Measurements from ENCODE around the gene GJA4.

DNA sequence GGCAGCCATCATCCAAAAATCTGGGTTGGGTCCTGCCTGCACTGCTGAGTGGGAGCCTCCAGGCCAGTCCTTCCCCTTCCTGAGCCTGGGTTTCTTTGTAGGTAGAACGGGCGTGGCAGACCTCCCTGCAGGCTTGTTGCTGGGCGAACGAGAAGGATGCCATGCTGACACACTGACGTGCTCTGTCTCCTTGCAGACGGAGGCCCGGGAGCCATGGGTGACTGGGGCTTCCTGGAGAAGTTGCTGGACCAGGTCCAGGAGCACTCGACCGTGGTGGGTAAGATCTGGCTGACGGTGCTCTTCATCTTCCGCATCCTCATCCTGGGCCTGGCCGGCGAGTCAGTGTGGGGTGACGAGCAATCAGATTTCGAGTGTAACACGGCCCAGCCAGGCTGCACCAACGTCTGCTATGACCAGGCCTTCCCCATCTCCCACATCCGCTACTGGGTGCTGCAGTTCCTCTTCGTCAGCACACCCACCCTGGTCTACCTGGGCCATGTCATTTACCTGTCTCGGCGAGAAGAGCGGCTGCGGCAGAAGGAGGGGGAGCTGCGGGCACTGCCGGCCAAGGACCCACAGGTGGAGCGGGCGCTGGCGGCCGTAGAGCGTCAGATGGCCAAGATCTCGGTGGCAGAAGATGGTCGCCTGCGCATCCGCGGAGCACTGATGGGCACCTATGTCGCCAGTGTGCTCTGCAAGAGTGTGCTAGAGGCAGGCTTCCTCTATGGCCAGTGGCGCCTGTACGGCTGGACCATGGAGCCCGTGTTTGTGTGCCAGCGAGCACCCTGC is 1.4 kb downstream of the GJA4 start:
- TF ChIP-seq, protein P1, sequence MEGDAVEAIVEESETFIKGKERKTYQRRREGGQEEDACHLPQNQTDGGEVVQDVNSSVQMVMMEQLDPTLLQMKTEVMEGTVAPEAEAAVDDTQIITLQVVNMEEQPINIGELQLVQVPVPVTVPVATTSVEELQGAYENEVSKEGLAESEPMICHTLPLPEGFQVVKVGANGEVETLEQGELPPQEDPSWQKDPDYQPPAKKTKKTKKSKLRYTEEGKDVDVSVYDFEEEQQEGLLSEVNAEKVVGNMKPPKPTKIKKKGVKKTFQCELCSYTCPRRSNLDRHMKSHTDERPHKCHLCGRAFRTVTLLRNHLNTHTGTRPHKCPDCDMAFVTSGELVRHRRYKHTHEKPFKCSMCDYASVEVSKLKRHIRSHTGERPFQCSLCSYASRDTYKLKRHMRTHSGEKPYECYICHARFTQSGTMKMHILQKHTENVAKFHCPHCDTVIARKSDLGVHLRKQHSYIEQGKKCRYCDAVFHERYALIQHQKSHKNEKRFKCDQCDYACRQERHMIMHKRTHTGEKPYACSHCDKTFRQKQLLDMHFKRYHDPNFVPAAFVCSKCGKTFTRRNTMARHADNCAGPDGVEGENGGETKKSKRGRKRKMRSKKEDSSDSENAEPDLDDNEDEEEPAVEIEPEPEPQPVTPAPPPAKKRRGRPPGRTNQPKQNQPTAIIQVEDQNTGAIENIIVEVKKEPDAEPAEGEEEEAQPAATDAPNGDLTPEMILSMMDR (conservative IDR thresholded peaks at IDR 0.05 in 1 of 2, IDR thresholded peaks at IDR 0.05 in 1 of 2; ENCODE audit: low read depth in 1 of 2, low read length in 2 of 2): no peak
- TF ChIP-seq EZH2 (IDR thresholded peaks at IDR 0.05; ENCODE audit: low read length, missing control alignments): no peak

Data from fibroblast of lung (primary cell).